Adipose tissue (tissue), 3 donors: ENCODE results near the gene OXLD1. TPM values are rescaled to one million over a fixed set of nuclear protein-coding genes. Genes with fewer than 3 reads are reported as not detected.
"Not testable (repeated sequence)": the region's sequence is repeated elsewhere in the genome, so short reads cannot be mapped to it uniquely, and the experiment has no call there.

Experiments used
- H3K27ac ChIP-seq: one replicate; pipeline ENCODE4 v1.5.1; 2013; ENCODE audit warnings: low read depth, low read length
- WGBS, 3 donors: extraction: QIAGEN DNeasy Blood & Tissue Kit; methylation state at CpG; one replicate each; pipeline ENCODE4 v1.1.7; 2013; 5-methylcytosine and 5-hydroxymethylcytosine counted together
- polyA plus RNA-seq, 3 donors: library from polyadenylated mRNA; stranded (reverse); fragments of 200-250 nt; gene quantifications; one replicate each; pipeline ENCODE4 v1.2.3, GENCODE V29; 2013
- donor health status: healthy with polysubstance abuse.
- donor health status: Bipolar disorder and iron deficiency.
- donor health status: healthy.

OXLD1 gene
- polyA plus RNA-seq, 3 donors: 33.5 to 51.2 (median 40.5) TPM

GRCh38 chr17:81687770-81688541 lies 21.6 kb upstream of the OXLD1 start:
- 93 to 97% (median 93%) methylated on average over 34 to 41 of the region's 41 CpGs for WGBS, 3 donors
- H3K27ac ChIP-seq: no peak overlapping the region

GRCh38 chr17:81686614-81687013 lies 20.2 kb upstream of the OXLD1 start:
- H3K27ac ChIP-seq: no peak overlapping the region
- WGBS, 3 donors: 91 to 93% (median 92%) methylated on average over 19 to 20 of the region's 20 CpGs

GRCh38 chr17:81685108-81685507 lies 18.7 kb upstream of the OXLD1 start:
- H3K27ac ChIP-seq: no peak overlapping the region
- WGBS, 3 donors: 67 to 75% (median 73%) methylated on average over 12 of the region's 12 CpGs

- no peak overlapping the region for H3K27ac ChIP-seq
- WGBS, 3 donors: 1 to 4% (median 3%) methylated on average over 16 of the region's 16 CpGs
Measured at GRCh38 chr17:81684442-81684911, 18.1 kb upstream of the OXLD1 start.

GRCh38 chr17:81683584-81684441 lies 17.4 kb upstream of the OXLD1 start, which contains the start of the genes ARL16 and HGS:
ARL16 (minus strand) TSS chr17:81683797; CDS start chr17:81683753, 44 bp downstream.
HGS (plus strand) TSS chr17:81684011; CDS start chr17:81684067, 56 bp downstream.
- WGBS, 3 donors: 0 to 1% (median 0%) methylated on average over 100 to 112 of the region's 112 CpGs
- no peak within 1 kb of the TSS for H3K27ac ChIP-seq

- H3K27ac ChIP-seq: no peak overlapping the region
- WGBS, 3 donors: 0 to 1% (median 0%) methylated on average over 29 to 37 of the region's 37 CpGs
Measured at GRCh38 chr17:81683208-81683583, 16.8 kb upstream of the OXLD1 start.

GRCh38 chr17:81682565-81683207 lies 16.3 kb upstream of the OXLD1 start:
- H3K27ac ChIP-seq: no peak overlapping the region
- WGBS, 3 donors: 32 to 41% (median 35%) methylated on average over 19 of the region's 19 CpGs

GRCh38 chr17:81681672-81682071 lies 15.3 kb upstream of the OXLD1 start:
- 57 to 80% (median 79%) methylated on average over 17 of the region's 17 CpGs for WGBS, 3 donors

GRCh38 chr17:81680150-81680549 lies 13.7 kb upstream of the OXLD1 start:
- H3K27ac ChIP-seq: no peak overlapping the region
- WGBS, 3 donors: 81 to 86% (median 84%) methylated on average over 11 of the region's 11 CpGs

More at GRCh38 chr17:81681672-81682071, 15.3 kb upstream of the OXLD1 start:
- no peak overlapping the region for H3K27ac ChIP-seq

GRCh38 chr17:81676906-81677305 lies 10.5 kb upstream of the OXLD1 start:
- no peak overlapping the region for H3K27ac ChIP-seq
- WGBS, 3 donors: 80 to 93% (median 92%) methylated on average over 17 of the region's 17 CpGs

- WGBS, 3 donors: 34 to 46% (median 40%) methylated on average over 18 of the region's 18 CpGs
- not testable (repeated sequence) for H3K27ac ChIP-seq
Measured at GRCh38 chr17:81675515-81676221, 9.3 kb upstream of the OXLD1 start.

- WGBS, 3 donors: 83 to 85% (median 84%) methylated on average over 18 of the region's 18 CpGs
- H3K27ac ChIP-seq: no peak overlapping the region
Measured at GRCh38 chr17:81673561-81674258, 7.3 kb upstream of the OXLD1 start.

- 92 to 95% (median 93%) methylated on average over 13 to 16 of the region's 16 CpGs for WGBS, 3 donors
Measured at GRCh38 chr17:81672954-81673353, 6.5 kb upstream of the OXLD1 start.

GRCh38 chr17:81672504-81672903 lies 6.1 kb upstream of the OXLD1 start:
- H3K27ac ChIP-seq: no peak overlapping the region
- WGBS, 3 donors: 78 to 89% (median 84%) methylated on average over 18 of the region's 18 CpGs

More at GRCh38 chr17:81672954-81673353, 6.5 kb upstream of the OXLD1 start:
- H3K27ac ChIP-seq: no peak overlapping the region

- H3K27ac ChIP-seq: no peak overlapping the region
- 82 to 84% (median 84%) methylated on average over 18 of the region's 18 CpGs for WGBS, 3 donors
Measured at GRCh38 chr17:81667754-81668153, 1.3 kb upstream of the OXLD1 start.

- 0 to 1% (median 0%) methylated on average over 16 of the region's 16 CpGs for WGBS, 3 donors
- H3K27ac ChIP-seq: peak overlapping the region; percentile 29
Measured at GRCh38 chr17:81666092-81666341, 388 bp downstream of the OXLD1 start.

- 53 to 64% (median 57%) methylated on average over 30 of the region's 30 CpGs for WGBS, 3 donors
- H3K27ac ChIP-seq: no peak overlapping the region
Measured at GRCh38 chr17:81665205-81666091, 957 bp downstream of the OXLD1 start.
